ENCODE data around the gene ITSN1. TPM values are rescaled to one million over a fixed set of nuclear protein-coding genes. Genes with fewer than 3 reads are reported as not detected.

ITSN1 gene
- total and polyA plus RNA-seq, 2 experiments from 2014 or later = 77.9 to 95.7 TPM

GRCh38 chr21:33608559-33608958 is 33.7 kb upstream of the ITSN1 start (continued):
- TF ChIP-seq ZNF331 (CRISPR knock-in tag; IDR thresholded peaks at IDR 0.05; ENCODE audit: low read depth) (no peak), REST (IDR thresholded peaks at IDR 0.05; ENCODE audit: unreplicated experiment) (no peak), CREB1 (CRISPR knock-in tag; IDR thresholded peaks at IDR 0.05; ENCODE audit: low read depth) (no peak), CTCF (conservative IDR thresholded peaks at IDR 0.05; ENCODE audit: low read depth in 2 of 2) (no peak), JUNB (IDR thresholded peaks at IDR 0.05; ENCODE audit: unreplicated experiment) (no peak), POLR2AphosphoS5 (IDR thresholded peaks at IDR 0.05; ENCODE audit: low read depth) (no peak)

GRCh38 chr21:33611006-33611744 is 31.1 kb upstream of the ITSN1 start:
- H3K9me2 ChIP-seq (ENCODE audit: insufficient read depth) = no peaks in the 10 kb centered on the region
- no peak overlapping the region for H2AFZ ChIP-seq
- no peaks in the 10 kb centered on the region for H3K36me3 ChIP-seq (ENCODE audit: insufficient read depth)
- DNase-seq (ENCODE audit: low spot score) = no peak
- H4K20me1 ChIP-seq (replicated peaks; ENCODE audit: insufficient read depth) = no peaks in the 10 kb centered on the region
- no peaks in the 10 kb centered on the region for H3F3A ChIP-seq (replicated peaks; ENCODE audit: low read depth)
- no peak overlapping the region for H3K27ac ChIP-seq (ENCODE audit: low read depth)
- H3K4me1 ChIP-seq (ENCODE audit: insufficient read depth) = no peaks in the 10 kb centered on the region
- H3K9me3 Mint-ChIP-seq = no peaks in the 10 kb centered on the region; the same call in 2 of the 3 replicates
- no peak overlapping the region for H3K4me3 Mint-ChIP-seq
- H3K4me2 ChIP-seq = no peak overlapping the region
- H3K27me3 ChIP-seq (ENCODE audit: insufficient read depth) = no peaks in the 10 kb centered on the region
- no peaks in the 10 kb centered on the region for H3K79me2 ChIP-seq (replicated peaks; ENCODE audit: insufficient read depth)
- no peaks in the 10 kb centered on the region for H3K36me3 Mint-ChIP-seq (ENCODE audit: low read depth)
- ATAC-seq = no peak
- peaks cover 2% of the 10 kb centered on the region for H3K27me3 Mint-ChIP-seq (ENCODE audit: insufficient read depth, low read depth, poor library complexity)
- no peak overlapping the region for H3K4me3 ChIP-seq
- H3K27ac Mint-ChIP-seq = no peak overlapping the region
- no peaks in the 10 kb centered on the region for H3K4me1 Mint-ChIP-seq
- TF ChIP-seq ZNF462 (CRISPR knock-in tag; IDR thresholded peaks at IDR 0.05) = no peak
- no peak for TF ChIP-seq CREB1 (CRISPR knock-in tag; IDR thresholded peaks at IDR 0.05; ENCODE audit: low read depth)
- no peak for TF ChIP-seq ETS1 (IDR thresholded peaks at IDR 0.05)
- TF ChIP-seq JUNB (IDR thresholded peaks at IDR 0.05; ENCODE audit: unreplicated experiment) = no peak
- no peak for TF ChIP-seq STAT1 (IDR thresholded peaks at IDR 0.05; ENCODE audit: unreplicated experiment)
- no peak for TF ChIP-seq NANOG (IDR thresholded peaks at IDR 0.05; ENCODE audit: borderline replicate concordance)
- TF ChIP-seq EZH2phosphoT487 (IDR thresholded peaks at IDR 0.05; ENCODE audit: unreplicated experiment) = no peak
